ENCODE results near the gene TAAR5. TPM values are rescaled to one million over a fixed set of nuclear protein-coding genes. Genes with fewer than 3 reads are reported as not detected.

The TAAR5 gene
- total and polyA plus RNA-seq, 2 of the 8 experiments (the other 6 are each of a cell fraction or from before 2014, with no cell fraction given): not detected

- H4K20me1 ChIP-seq (replicated peaks in 1 of 2; ENCODE audit: control insufficient read depth in 1 of 2, insufficient read depth in 2 of 2, low read length in 2 of 2): no peaks in the 10 kb centered on the region
- no peak for FAIRE-seq
- no peaks in the 10 kb centered on the region for H3K36me3 ChIP-seq (ENCODE audit: control insufficient read depth in 2 of 4, insufficient read depth in 4 of 4, low read length in 3 of 4)
- 0 out of 2 replicates have a peak overlapping the region, but pooled peaks have one; percentile 8 for H2AFZ ChIP-seq (ENCODE audit: low read length)
- H2BK120ac ChIP-seq (replicated peaks; ENCODE audit: low read depth, low read length): no peak overlapping the region
- WGBS, 2 experiments (ENCODE audit: extremely low coverage in 1 of 2, insufficient coverage in 1 of 2, insufficient read length in 1 of 2, insufficient replicate concordance in 2 of 2, low coverage in 1 of 2, low lambda C conversion rate in 2 of 2, missing lambda C conversion rate in 1 of 2): 90% methylated on average over 1 of the region's 1 CpG; no CpG with 5 or more reads in 1 of the 2 experiments
- H3K79me1 ChIP-seq (ENCODE audit: low read depth, low read length): no peaks in the 10 kb centered on the region
- H3K9ac ChIP-seq (replicated peaks in 1 of 4; ENCODE audit: extremely low read depth in 1 of 4, low read depth in 3 of 4, low read length in 3 of 4): no peak overlapping the region
- no peaks in the 10 kb centered on the region for H3K9me3 ChIP-seq (ENCODE audit: insufficient read depth in 2 of 2, low read depth in 1 of 2, low read length in 1 of 2)
- H3K27ac ChIP-seq (ENCODE audit: low read depth, low read length): no peak overlapping the region
- no peak overlapping the region for H3K23ac ChIP-seq (ENCODE audit: insufficient read length)
- H3K4ac ChIP-seq (replicated peaks; ENCODE audit: insufficient read length, low read depth, low read length): no peak overlapping the region
- CTCF ChIA-PET (ENCODE audit: partially characterized antibody): interaction anchor here (0.9 to 2.4 kb wide), 5 partner anchors 13 to 98 kb away, joined by 3 to 7 read pairs (median 3); no protein-coding TSS in a partner anchor
- no peak overlapping the region for H2BK12ac ChIP-seq (ENCODE audit: low read depth, low read length)
- H3K27me3 ChIP-seq (replicated peaks in 1 of 4; ENCODE audit: control insufficient read depth in 3 of 4, extremely low read depth in 1 of 4, insufficient read depth in 3 of 4, low read length in 3 of 4): no peaks in the 10 kb centered on the region
- no peaks in the 10 kb centered on the region for H3K79me2 ChIP-seq (ENCODE audit: control insufficient read depth in 1 of 2, insufficient read depth in 2 of 2, low read length in 2 of 2)
- no peak for DNase-seq (ENCODE audit: low read depth in 1 of 2, low spot score in 2 of 2)
- H3K23me2 ChIP-seq (ENCODE audit: low read depth, low read length): no peaks in the 10 kb centered on the region
- H2BK20ac ChIP-seq (ENCODE audit: low read length): no peak overlapping the region
- H3K18ac ChIP-seq (ENCODE audit: extremely low read depth, low read length): no peak overlapping the region
- H4K5ac ChIP-seq (ENCODE audit: insufficient read length, low read depth, low read length): no peak overlapping the region
- H3K56ac ChIP-seq (replicated peaks; ENCODE audit: insufficient read length, low read depth, low read length): no peak overlapping the region
- no peak overlapping the region for H4K8ac ChIP-seq (ENCODE audit: extremely low read depth, insufficient read depth, low read length)
- POLR2A ChIA-PET (ENCODE audit: partially characterized antibody): no interaction called here
- H2AK5ac ChIP-seq (ENCODE audit: low read depth, low read length): no peak overlapping the region
- no peak overlapping the region for H2BK5ac ChIP-seq (ENCODE audit: low read depth, low read length)
- no peak overlapping the region for H3K4me2 ChIP-seq (ENCODE audit: insufficient read depth in 1 of 2, low read depth in 2 of 2, low read length in 2 of 2)
- no peak overlapping the region for H2BK15ac ChIP-seq (ENCODE audit: low read length)
- H3K4me1 ChIP-seq (replicated peaks in 1 of 4; ENCODE audit: control insufficient read depth in 3 of 4, insufficient read depth in 4 of 4, low read length in 3 of 4): no peaks in the 10 kb centered on the region
- no peak overlapping the region for H3K14ac ChIP-seq (ENCODE audit: insufficient read length)
- no peak overlapping the region for H3K4me3 ChIP-seq (ENCODE audit: extremely low read depth in 1 of 4, insufficient read depth in 2 of 4, low read depth in 3 of 4, low read length in 4 of 4)
- no peak overlapping the region for H4K91ac ChIP-seq (replicated peaks; ENCODE audit: insufficient read length, low read length)
- no peak for TF ChIP-seq GABPA (IDR thresholded peaks at IDR 0.05; ENCODE audit: borderline replicate concordance, insufficient read depth, low read length)
- TF ChIP-seq NRF1 (IDR thresholded peaks at IDR 0.05; ENCODE audit: low read depth, low read length): no peak
- no peak for TF ChIP-seq FOSL1 (IDR thresholded peaks at IDR 0.05; ENCODE audit: insufficient read depth, low read depth, low read length)
- TF ChIP-seq YY1 (IDR thresholded peaks at IDR 0.05; ENCODE audit: low read depth, low read length): no peak
- no peak for TF ChIP-seq SP2 (IDR thresholded peaks at IDR 0.05; ENCODE audit: low read length)
- no peak for TF ChIP-seq BCL11A (IDR thresholded peaks at IDR 0.05; ENCODE audit: low read depth in 2 of 2, low read length in 2 of 2)
- TF ChIP-seq ATF2 (IDR thresholded peaks at IDR 0.05; ENCODE audit: low read length): no peak
- TF ChIP-seq CTCF (IDR thresholded peaks at IDR 0.05; ENCODE audit: control extremely low read depth in 1 of 3, insufficient read depth in 1 of 3, low read depth in 1 of 3, low read length in 3 of 3): no peak
- TF ChIP-seq JUND (IDR thresholded peaks at IDR 0.05; ENCODE audit: low read length): no peak
- no peak for TF ChIP-seq SRF (IDR thresholded peaks at IDR 0.05; ENCODE audit: low read depth, low read length)
These were observed 27.1 kb upstream of the TAAR5 start for GRCh38 chr6:132616677-132617076.
